Psoas muscle (tissue), 8 donors: Measurements from ENCODE around the gene PHF8. TPM values are rescaled to one million over a fixed set of nuclear protein-coding genes. Genes with fewer than 3 reads are reported as not detected.

Experiments
- ATAC-seq, 4 donors: fragments of 200-7000 bp; cut with Tn5 transposase; one replicate each; pipeline ENCODE4 v1.9.1; 2020; ENCODE audit warnings: moderate library complexity in 3 of 4, mild to moderate bottlenecking in 2 of 4
- DNase-seq, 2 donors: peaks; one replicate each; pipeline ENCODE4 v3.0.0-alpha.2; 2020
- H3K27ac ChIP-seq: fragments of 200-600 bp; one replicate; pipeline ENCODE4 v1.8.0; 2022
- H3K27me3 ChIP-seq, 3 donors: fragments of 200-600 bp in 1 of 3; one replicate each; pipeline versions ENCODE4 v1.6.1 to v1.8.0; 2013 to 2022; ENCODE audit warnings: low read length in 2 of 3, mild to moderate bottlenecking in 2 of 3, moderate library complexity in 1 of 3; ENCODE audit not compliant: insufficient read depth in 3 of 3
- H3K36me3 ChIP-seq, 2 donors: fragments of 200-600 bp in 1 of 2; one replicate each; pipeline versions ENCODE4 v1.6.1 to v1.8.0; 2013 to 2022; ENCODE audit warnings: low read depth in 1 of 2, mild to moderate bottlenecking in 1 of 2, moderate library complexity in 1 of 2; ENCODE audit not compliant: insufficient read depth in 1 of 2
- H3K4me1 ChIP-seq: fragments of 200-600 bp; one replicate; pipeline ENCODE4 v1.8.0; 2022
- H3K4me3 ChIP-seq: fragments of 200-600 bp; one replicate; pipeline ENCODE4 v1.8.0; 2022; ENCODE audit warnings: mild to moderate bottlenecking
- H3K9me3 ChIP-seq: fragments of 200-600 bp; one replicate; pipeline ENCODE4 v1.8.0; 2022
- WGBS, 3 donors: extraction: QIAGEN DNeasy Blood & Tissue Kit; methylation state at CpG; one replicate each; pipeline versions ENCODE4 v1.1.6 to v1.1.7; 2013; 5-methylcytosine and 5-hydroxymethylcytosine counted together
- intact Hi-C, 2 donors: fragments of 100-400 bp; cut with DNase I; formaldehyde crosslinking; loops; one replicate each; pipeline versions ENCODE4 v1.11.0 to v1.14.2; 2022
- polyA plus RNA-seq, 3 donors: library from polyadenylated mRNA; stranded (reverse); fragments of 200-250 nt; gene quantifications; one replicate each; pipeline ENCODE4 v1.2.3, GENCODE V29; 2013
- total RNA-seq, 4 donors: library from RNA; stranded (reverse); fragmentation: NEBNext Ultra II Directional in 2 of 4; extraction: Animal tissue kit (Norgen Biotek cat#: 25700) in 2 of 4; gene quantifications; one replicate each; pipeline versions ENCODE4 v1.2.1 to v1.2.4, GENCODE V29; 2021 to 2023
- TF ChIP-seq, protein P1 (sequence below): fragments of 200-600 bp; IDR thresholded peaks from one replicate; pipeline ENCODE4 v1.8.0; 2022; ENCODE audit warnings: antibody characterized with exemption
- donor health status: healthy with polysubstance abuse.
- donor health status: DM: no; HTN: no; CAD: no; lungs with moderate emphysema.
- donor health status: Bipolar disorder and iron deficiency.
- donor health status: healthy.
- donor health status: DM: yes; HTN: yes; CAD: no.
- donor health status: DM: no; HTN: no; CAD: no.
- donor health status: DM: no; HTN: no; CAD: no.
- donor health status: DM: yes; HTN: yes; CAD: no.

The PHF8 gene
- total and polyA plus RNA-seq, 7 donors = 3.6 to 16.4 (median 9.0) TPM

GRCh38 chrX:53940180-53940579 lies 104.1 kb downstream of the PHF8 start:
- WGBS, 3 donors = 85 to 98% (median 94%) methylated on average over 8 of the region's 8 CpGs
- intact Hi-C loops = no loop called here
- no peak for ATAC-seq
- H3K4me3 ChIP-seq = no peak overlapping the region
- no peak for DNase-seq
- H3K9me3 ChIP-seq = no peaks in the 10 kb centered on the region
- H3K4me1 ChIP-seq = no peaks in the 10 kb centered on the region
- no peak overlapping the region for H3K27ac ChIP-seq
- H3K27me3 ChIP-seq = peaks cover 0 to 9% (median 0%) of the 10 kb centered on the region in 3 donors
- TF ChIP-seq, protein P1, sequence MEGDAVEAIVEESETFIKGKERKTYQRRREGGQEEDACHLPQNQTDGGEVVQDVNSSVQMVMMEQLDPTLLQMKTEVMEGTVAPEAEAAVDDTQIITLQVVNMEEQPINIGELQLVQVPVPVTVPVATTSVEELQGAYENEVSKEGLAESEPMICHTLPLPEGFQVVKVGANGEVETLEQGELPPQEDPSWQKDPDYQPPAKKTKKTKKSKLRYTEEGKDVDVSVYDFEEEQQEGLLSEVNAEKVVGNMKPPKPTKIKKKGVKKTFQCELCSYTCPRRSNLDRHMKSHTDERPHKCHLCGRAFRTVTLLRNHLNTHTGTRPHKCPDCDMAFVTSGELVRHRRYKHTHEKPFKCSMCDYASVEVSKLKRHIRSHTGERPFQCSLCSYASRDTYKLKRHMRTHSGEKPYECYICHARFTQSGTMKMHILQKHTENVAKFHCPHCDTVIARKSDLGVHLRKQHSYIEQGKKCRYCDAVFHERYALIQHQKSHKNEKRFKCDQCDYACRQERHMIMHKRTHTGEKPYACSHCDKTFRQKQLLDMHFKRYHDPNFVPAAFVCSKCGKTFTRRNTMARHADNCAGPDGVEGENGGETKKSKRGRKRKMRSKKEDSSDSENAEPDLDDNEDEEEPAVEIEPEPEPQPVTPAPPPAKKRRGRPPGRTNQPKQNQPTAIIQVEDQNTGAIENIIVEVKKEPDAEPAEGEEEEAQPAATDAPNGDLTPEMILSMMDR = no peak
- H3K36me3 ChIP-seq = peaks cover 4 to 60% of the 10 kb centered on the region in 2 donors

DNA sequence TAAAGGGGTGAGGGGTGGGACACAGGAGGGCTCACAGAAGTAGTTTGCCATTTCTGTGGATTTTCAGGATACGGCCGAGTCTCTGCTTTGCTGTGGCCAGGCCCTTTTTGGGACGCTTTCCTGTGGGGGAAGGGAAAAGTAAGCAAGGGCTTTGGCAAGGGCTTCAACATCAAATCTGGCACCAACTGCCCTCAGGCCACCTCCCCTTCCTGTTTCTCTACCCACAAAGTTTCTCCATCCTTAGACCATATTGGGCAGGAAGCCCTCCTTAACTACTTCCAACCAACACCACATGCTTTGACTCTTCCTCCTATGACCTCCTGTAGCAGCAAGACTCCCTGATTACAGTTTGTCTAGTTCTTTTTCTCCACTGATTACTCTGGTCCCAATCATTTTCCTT lies 105.1 kb downstream of the PHF8 start:
- ATAC-seq = no peak
- no peaks in the 10 kb centered on the region for H3K4me1 ChIP-seq
- DNase-seq = no peak
- intact Hi-C loops = no loop called here
- H3K4me3 ChIP-seq = no peak overlapping the region
- H3K36me3 ChIP-seq = peaks cover 4 to 54% of the 10 kb centered on the region in 2 donors
- H3K27me3 ChIP-seq = peaks cover 0 to 9% (median 0%) of the 10 kb centered on the region in 3 donors
- H3K27ac ChIP-seq = no peak overlapping the region
- H3K9me3 ChIP-seq = no peaks in the 10 kb centered on the region
- TF ChIP-seq, protein P1 = no peak
- WGBS, 3 donors = 82 to 90% (median 86%) methylated on average over 3 of the region's 3 CpGs

- intact Hi-C loops = no loop called here
- TF ChIP-seq, protein P1 = no peak
- H3K9me3 ChIP-seq = no peaks in the 10 kb centered on the region
- no peak overlapping the region for H3K4me3 ChIP-seq
- 54 to 80% (median 69%) methylated on average over 5 of the region's 5 CpGs for WGBS, 3 donors
- H3K36me3 ChIP-seq = no peaks in the 10 kb centered on the region
- no peak overlapping the region for H3K27ac ChIP-seq
- no peaks in the 10 kb centered on the region for H3K4me1 ChIP-seq
- DNase-seq = no peak
- ATAC-seq = no peak
- peaks cover 0 to 4% (median 0%) of the 10 kb centered on the region in 3 donors for H3K27me3 ChIP-seq
These were observed 113.5 kb downstream of the PHF8 start for GRCh38 chrX:53930515-53931380.

DNA sequence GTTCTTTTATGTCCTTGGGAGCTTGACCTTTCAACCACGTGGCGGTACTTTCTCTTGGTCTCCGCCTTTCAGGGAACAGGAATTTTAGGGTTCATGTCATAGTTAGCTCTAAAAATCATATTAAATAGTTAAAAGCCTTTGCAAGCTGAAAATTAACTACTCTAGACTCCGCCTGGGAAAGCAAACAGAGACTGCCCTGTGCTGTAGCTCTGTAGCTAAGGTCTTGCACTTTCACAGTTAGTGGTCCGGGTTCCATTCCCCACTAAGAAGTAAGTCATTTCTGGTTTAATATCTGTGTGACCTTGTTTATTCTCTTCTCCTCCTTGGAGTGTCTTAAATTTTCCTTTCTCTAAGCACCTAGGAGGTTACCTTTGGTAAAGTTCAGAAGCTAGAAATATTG lies 118.2 kb downstream of the PHF8 start:
- 74 to 78% (median 77%) methylated on average over 5 of the region's 5 CpGs for WGBS, 3 donors
- intact Hi-C loops = no loop called here

More for the DNA sequence above, 118.2 kb downstream of the PHF8 start:
- TF ChIP-seq, protein P1 = no peak
- Histone ChIP-seq H3K9me3 (no peaks in the 10 kb centered on the region), H3K4me1 (no peaks in the 10 kb centered on the region), H3K4me3 (no peak overlapping the region), H3K36me3 (no peaks in the 10 kb centered on the region), H3K27ac (no peak overlapping the region), H3K27me3 (peaks cover 0 to 20% (median 3%) of the 10 kb centered on the region in 3 donors)
- DNase-seq (no peak), ATAC-seq (no peak)
